GM19238 (cell line): ENCODE data around the gene CAPN14.

Experiments used
- DNase-seq: peaks from one replicate; pipeline ENCODE4 v3.0.0; 2011; ENCODE audit warnings: low spot score; ENCODE audit not compliant: insufficient read length

CAPN14 gene

GRCh38 chr2:31217465-31218200 lies at the start of gene CAPN14:
Gene CAPN14, minus strand, starts transcription at chr2:31217515. Its CDS starts 12,068 bp downstream, at chr2:31205447.
- DNase-seq, result no peak

- no peak for DNase-seq
These were observed 49.5 kb upstream of the CAPN14 start for GRCh38 chr2:31266804-31267203.

GRCh38 chr2:31265234-31265633 lies 47.9 kb upstream of the CAPN14 start:
- no peak for DNase-seq

GRCh38 chr2:31263636-31264190 lies 46.4 kb upstream of the CAPN14 start:
- DNase-seq, result no peak

- no peak for DNase-seq
These were observed 43.6 kb upstream of the CAPN14 start for GRCh38 chr2:31260870-31261269.

GRCh38 chr2:31259075-31259474 lies 41.8 kb upstream of the CAPN14 start:
- DNase-seq, result no peak

GRCh38 chr2:31258351-31258750 lies 41.0 kb upstream of the CAPN14 start:
- DNase-seq, result peak; percentile 58

- DNase-seq, result no peak
These were observed 39.5 kb upstream of the CAPN14 start for GRCh38 chr2:31256611-31257382.

GRCh38 chr2:31255911-31256571 lies 38.7 kb upstream of the CAPN14 start:
- peak; percentile 30 for DNase-seq

- no peak for DNase-seq
These were observed 37.2 kb upstream of the CAPN14 start for GRCh38 chr2:31254237-31255203.

- DNase-seq, result no peak
These were observed 36.2 kb upstream of the CAPN14 start for GRCh38 chr2:31253356-31254131.

- no peak for DNase-seq
These were observed 34.5 kb upstream of the CAPN14 start for GRCh38 chr2:31251851-31252250.

- DNase-seq, result no peak
These were observed 33.7 kb upstream of the CAPN14 start for GRCh38 chr2:31251018-31251417.

GRCh38 chr2:31249009-31249690 lies 31.8 kb upstream of the CAPN14 start:
- no peak for DNase-seq

GRCh38 chr2:31248139-31248538 lies 30.8 kb upstream of the CAPN14 start:
- DNase-seq, result no peak

- DNase-seq, result no peak
These were observed 30.4 kb upstream of the CAPN14 start for GRCh38 chr2:31247711-31248110.

GRCh38 chr2:31246184-31246852 lies 29.0 kb upstream of the CAPN14 start:
- no peak for DNase-seq

GRCh38 chr2:31244101-31244500 lies 26.8 kb upstream of the CAPN14 start:
- no peak for DNase-seq

GRCh38 chr2:31243053-31243452 lies 25.7 kb upstream of the CAPN14 start:
- DNase-seq, result no peak
